ENCODE measurements around the gene HOXD3.

The HOXD3 gene

DNA sequence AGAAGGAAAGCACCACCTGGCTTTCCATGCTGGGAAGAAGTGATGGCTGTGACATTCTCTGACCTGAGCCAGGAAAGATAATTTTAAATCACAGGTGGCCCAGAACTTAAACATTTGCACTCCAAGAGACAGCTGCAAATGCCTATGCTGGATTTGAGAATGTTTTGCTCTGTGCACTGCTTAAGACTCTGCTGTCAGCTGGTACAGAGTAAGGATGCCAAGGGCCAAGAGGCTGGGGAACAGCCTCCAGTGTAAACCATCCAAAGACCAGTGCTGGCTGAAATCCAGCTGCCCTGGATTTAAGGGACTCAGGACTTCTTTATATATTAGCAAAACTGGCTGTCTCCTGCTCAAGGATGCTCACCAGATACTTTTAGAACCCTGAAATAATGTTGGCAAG, 23.7 kb upstream of the HOXD3 start:
- no peak for DNase-seq

DNA sequence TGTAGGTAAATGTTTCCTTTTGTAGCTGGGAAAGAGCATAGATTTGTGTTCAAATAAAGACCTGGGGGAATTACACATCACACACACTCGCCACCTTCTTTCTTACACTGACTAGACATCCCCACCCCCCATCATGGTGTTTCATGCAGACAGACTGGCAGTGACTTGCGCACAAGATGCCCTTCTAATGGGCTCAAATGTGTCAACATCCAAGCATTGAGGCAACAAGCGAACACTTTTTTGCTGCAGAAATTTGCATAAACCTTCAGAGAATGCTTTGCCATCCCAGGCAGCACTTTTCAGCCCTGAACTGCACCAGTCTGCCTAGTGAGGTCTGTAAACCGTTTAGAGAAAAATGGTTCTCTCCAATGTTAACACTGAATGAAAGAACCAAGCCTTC, 23.1 kb upstream of the HOXD3 start:
- DNase-seq, result no peak

DNA sequence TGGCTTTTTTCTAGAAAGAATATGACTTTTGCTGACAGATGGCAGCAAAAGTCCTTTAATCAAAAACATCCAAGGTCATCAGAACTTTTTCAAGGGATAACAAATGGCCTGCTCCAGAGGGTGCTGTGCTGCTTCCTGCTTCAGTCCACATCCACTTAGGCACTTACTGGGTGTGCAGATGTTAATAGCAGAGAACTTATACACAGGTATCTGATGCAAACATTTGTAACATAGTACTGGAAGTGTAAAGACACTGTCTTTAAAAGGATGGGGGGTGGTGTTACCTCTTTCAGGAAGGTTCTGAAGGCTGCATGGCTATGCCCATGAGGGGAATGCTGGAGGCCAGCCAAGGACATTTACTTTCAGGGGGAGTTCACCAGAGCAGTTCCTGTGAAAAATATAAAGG, 22.1 kb upstream of the HOXD3 start:
- no peak for DNase-seq

DNA sequence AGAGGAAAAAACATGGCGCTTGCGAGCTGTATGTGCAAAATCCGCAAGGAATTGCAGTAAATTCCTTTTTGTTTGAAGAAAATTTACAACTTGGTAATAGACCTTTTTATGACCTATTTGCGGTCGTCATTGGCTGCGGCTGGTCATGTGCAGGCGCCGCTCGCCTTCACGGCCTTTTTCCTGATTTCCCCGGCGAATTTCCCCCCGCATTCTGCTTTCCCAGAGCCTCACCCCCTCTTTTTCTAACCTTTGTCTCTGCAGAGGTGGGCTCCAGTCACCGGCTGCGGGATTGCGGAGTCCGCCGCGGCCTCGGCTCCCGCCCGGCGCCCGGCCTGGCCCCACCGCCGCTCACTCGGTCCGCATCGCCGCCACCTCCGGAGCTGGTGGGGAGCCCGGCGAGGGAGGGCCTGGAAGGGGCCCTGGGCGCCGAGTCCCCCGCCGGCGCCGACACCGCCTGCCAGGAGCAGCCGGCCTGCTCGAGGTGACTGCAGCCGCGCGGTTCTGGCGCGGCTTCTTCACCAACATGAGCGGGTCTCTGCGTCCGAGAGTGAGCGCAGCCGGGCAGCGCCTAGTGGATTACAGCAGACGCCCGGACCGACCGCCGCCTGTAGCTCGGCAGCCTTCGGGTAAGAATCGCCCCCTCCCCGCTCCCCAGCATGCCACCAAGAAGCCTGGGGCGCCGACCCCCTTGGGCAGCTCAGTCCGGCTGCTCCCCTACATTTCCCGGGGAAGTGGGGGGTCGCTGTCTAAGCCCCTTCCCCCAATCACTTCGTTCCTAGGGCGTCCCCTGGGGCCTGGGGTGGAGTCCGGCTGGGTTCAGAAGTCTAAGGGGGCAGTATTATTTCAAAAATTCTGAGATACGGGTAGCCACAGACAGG, 20.5 kb upstream of the HOXD3 start:
- DNase-seq, result no peak

DNA sequence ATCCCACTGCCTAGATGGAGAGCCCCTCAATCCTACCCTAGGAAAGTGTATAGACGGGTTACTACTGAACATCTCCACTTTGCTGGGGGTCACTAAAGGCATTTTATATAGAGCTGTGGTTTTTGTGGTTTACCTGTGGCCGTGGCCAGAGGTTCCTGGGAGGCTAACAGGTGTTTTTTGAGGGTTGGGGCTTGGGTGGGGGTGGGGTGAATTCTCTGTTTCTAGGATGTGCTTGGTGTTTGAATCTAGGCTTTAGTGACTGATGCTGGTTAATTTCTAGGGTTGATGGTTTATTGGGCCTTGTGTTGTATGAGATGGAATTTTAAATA, 19.9 kb upstream of the HOXD3 start:
- no peak for DNase-seq

DNA sequence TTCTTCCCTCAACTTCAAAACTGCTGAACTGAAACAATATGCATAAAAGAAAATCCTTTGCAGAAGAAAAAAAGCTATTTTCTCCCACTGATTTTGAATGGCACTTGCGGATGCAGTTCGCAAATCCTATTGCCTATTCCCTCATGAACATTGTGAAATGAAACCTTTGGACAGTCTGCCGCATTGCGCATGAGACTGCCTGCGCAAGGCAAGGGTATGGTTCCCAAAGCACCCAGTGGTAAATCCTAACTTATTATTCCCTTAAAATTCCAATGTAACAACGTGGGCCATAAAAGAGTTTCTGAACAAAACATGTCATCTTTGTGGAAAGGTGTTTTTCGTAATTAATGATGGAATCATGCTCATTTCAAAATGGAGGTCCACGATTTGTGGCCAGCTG, 19.2 kb upstream of the HOXD3 start:
- no peak for DNase-seq

DNA sequence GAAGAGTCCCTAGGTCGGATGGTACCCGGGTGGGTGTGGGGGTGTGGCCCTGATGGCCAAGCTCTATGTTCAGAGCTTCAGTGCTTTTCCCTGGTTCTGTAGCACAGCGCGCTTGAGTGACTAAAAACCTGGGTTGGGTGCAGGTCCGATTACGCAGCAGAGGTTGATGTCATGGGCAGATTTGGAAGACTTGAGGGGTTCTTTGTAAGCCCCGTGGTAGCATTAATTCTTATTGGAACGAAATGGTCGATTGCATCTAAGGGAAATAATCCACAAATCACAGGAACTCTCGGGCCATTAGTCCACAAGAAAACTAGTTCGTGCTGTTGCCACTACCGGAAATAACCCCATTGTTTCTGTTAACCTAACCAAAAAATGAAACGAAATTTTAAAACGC, 18.6 kb upstream of the HOXD3 start:
- DNase-seq, result no peak

DNA sequence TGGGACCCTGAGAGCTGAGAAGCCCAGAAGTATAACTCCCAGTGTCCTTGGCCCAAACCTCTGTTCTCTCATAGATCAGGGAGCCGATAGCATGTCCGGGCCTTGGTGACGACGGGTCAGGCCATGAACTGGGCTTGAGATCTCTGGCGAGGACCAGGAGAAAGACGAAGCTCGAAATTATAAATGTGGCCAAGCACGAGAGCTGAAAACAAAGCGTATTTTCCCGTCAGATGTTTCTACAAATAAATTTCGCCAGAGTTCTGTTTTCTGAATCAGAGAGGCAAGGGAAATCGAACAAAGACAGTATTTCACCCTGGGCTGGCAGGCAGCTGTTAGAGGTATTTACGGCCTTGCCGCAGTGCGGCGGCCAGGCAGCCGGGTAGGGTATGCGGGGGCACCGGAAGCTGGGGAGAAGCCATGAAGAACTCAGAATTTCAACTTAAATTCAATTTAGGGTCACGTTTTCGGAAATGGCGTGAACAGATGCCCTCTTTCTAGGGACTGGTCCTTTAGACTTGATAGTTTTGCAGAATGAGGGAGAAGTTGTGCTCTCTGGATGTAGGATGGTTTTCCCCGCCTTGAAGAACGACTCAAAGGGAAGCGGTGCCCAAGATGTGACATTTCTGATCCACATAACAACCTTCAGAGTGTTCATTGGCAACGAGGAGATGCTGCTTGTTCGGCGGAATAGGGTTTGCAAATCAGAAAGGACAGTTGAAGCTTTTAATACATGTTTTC, 18.0 kb upstream of the HOXD3 start:
- DNase-seq, result no peak

DNA sequence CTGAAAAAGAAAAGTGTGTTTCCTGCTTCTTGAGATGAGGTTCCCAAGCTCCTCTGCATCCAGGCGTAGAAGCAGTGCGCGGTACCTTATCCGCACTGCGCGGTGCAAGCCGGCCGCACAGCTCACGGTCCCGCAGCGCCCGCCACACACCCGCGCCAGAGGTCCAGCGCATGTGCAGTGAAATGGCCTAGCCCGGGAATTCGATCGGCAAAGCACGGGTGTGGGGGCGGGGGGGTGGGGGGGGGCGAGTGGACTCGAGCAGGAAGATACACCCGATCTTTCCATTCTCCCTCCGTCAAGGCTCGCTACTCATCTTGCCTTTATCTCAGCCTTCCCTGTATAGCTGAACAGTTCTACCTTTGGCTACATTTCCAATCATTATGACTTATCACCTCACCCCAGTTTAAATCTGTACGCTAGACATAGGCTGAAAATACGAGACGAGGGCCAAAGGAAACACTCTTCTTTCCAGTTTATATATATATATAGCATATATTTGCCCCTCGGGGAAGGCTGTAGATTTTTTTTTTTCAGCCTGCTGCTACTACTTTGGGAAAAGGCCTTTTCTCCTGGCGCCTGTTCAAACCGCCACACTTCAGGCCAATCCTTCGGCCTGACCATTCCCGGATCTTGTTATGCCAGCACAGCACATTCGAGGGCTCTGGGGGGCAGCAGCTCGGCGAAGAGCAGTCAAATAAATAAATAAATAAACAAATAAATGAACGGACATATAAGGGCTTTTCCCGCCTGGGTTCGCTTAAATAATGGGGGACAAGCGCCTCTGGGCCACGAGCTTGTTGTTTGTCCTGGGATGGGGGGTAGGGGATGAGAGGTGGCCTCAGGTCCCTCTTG, 17.2 kb upstream of the HOXD3 start:
- DNase-seq, result no peak

DNA sequence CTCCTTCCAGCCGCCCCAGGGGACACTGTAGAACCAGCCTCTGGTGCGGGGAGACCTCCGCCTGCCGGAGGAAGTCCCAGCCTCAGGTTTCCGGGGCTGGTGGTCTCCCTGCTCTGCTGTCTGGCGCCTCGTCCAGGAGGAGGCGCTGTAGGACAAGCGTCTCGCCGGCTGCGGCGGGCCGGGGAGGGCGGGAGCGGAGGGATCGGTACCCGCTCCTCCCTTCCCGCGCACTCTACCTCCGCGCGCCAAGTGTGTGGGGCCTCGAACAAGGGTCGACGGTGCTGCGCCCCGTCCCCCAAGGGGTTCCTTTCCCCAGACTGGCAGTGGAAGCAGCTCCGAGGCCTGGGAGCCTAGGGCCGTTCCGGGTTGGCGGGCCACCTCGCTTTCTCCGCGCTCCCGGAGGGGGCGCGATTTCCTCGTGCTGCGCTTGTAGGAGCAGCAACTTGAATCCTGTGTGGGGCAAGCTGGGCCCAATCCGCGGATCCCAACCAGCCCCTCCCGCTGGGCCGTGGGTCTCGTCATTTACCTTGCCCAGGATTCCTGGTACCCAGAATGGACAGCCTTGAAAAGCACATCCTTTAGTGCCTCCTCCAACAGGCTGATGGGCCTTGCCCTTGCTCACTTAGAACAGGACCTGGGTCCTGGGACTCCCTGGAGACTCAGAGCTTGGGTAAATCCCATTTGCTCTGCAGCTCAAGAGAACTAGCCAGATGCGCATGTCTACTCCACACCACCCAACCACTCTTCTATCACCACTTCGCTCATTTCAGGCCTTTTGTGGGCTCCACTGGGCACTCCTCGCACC, 16.4 kb upstream of the HOXD3 start:
- DNase-seq, result peak; percentile 50

DNA sequence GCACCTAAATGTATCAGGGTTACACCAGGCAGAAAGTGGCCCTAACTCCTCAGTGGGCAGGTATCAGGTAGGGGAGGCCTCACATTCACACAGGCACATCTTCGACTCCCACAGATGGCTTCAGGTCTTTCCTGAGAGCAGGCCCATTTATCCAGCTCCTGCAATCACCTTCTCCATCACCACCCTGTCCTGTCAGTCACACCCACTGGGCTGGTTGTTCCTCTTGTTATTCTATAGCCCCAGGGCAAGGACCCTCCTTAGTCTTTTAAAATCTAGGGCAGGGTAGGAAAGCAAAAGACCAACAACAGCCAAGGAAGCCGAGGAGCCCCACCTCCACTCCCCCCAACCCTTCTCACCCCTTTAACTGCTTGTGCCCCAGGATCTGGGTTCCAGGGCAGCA, 14.8 kb upstream of the HOXD3 start:
- no peak for DNase-seq

DNA sequence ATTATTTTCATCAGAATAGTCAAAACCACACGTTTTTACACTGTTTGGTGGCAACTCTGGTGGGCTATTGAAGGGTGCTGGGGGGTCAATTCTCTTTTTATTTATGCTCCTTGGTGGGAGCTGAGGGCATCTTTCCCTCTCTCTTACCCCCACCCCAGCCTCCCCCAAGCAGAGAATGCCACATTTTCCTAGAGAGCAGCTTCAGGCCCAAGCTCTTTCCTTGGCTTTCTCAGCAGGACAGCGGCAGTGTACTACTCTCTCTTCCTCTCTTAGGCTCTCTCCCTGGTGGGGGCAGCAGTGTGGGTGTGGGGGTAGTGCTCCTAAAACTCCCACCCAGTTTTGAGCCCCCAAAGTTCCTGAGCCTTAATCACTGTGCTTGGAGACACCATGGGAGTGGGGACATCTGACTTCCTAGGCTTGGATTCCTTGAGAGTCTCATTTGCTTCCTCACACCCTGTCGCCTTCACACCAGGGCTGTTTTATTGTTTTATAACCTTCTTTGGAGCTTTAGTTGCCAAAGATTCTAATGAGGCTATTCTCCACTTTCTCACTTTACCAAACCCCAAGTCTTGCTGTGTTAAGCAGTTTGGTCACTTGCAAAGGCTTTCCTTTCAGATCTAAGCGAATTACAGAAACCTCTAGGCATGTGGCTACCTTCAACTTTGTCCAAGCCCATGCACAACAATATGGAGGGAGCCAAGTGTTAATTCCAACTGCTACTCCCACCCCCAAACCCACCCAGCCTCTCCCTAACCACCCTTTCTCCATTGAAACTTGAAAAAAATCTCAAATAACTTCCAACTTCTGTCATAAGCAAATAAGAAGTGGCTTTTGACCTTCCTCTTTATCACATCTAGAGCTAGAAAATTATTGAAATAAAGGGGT, 11.8 kb upstream of the HOXD3 start:
- DNase-seq, result no peak

DNA sequence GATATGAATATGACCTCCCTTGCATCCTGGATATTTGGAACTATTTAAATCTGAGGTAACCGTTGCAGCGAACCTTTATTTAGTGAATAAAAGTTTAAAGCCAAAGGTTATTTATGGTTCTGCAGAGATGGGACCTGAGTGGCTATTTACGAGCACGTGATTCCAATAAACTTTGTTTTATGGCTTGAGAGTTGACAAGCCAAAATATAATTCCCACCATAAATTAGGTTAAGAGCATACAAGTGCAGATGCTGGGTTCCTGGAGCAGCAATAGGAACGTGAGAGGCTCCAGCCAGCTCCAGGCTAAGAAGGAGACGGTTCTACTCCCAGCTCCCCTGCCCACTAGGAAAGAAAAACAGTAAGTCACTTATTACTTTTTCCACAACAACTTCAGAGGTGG, 11.0 kb upstream of the HOXD3 start:
- no peak for DNase-seq

DNA sequence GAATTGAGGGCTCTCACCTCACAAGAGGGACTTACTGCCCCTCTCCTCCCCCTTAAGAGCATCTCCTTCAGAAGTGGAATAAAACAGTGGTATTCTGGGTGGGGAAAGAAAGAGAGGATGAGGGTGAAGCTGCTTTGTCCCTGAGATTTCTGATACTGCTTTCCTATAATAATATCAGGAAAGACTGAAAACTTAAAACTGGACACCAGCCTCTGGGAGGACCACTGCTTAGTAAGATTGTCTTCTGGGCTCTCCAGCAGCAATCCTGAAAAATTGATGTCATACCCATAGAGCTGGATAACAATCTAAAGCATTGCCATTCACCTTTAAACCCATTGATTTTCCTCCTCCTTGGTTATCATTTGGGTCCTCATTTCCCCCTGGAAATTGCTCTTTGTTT, 10.5 kb upstream of the HOXD3 start:
- no peak for DNase-seq

DNA sequence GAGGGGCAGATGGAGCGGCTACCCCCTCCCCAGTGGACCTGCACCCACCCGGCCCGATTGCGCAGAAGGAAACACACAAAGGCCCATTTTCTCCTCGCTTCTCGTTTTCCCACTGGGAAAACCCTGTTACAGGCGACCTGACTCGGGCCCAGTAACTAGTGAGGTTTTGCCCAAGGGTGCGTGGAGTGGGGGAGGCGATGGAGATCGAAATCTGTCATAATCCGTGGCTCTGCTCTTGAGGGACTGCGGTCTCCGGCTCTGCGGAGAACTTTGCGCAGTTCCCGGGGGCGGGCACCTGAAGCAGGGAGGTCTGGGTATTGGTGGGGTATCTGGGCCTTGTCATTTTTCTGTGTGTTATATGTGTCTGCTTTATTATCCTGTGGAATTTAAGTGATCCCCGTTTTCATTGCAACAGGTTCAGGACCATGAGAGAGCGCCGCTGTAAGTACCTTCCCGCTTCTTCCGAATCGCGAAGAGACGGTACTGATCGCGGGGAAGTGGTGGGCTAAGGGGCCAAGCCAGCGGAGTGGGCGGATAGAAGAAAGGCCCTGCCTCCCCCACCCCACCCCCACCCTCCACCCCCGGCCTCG, 9.8 kb upstream of the HOXD3 start:
- DNase-seq, result no peak

DNA sequence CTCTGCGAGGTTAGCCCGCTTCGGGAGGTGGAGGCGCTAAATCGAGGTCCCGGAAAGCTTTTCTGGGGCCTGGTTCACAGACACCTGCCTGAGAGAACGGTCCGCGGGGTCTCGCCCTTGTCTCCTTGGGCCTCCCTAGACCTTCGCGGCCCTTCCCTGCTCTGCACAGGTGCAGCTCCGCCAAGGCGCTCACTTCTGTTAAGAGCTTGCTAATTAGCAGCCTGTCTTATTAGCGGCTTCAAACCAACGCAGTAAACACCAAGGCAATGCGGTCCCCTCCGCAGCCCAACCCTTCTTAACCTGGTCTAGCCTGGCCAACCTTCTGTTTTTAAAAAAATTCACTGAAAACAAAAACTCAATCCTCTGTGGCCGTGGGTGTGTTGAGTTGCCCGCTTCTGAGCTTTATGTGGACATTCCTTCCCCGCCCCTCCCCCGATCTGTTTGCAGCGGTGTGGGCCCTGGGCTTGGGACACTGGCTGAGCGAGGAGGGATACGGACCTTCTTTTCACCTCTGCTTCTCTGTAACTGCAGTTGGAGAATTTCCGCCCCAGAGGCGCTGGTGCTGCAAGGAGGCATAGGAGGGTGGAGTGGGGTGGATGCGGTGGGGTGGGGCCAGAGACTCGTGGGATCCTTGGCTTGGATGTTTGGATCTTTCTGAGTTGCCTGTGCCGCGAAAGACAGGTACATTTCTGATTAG, 9.2 kb upstream of the HOXD3 start:
- DNase-seq, result no peak

DNA sequence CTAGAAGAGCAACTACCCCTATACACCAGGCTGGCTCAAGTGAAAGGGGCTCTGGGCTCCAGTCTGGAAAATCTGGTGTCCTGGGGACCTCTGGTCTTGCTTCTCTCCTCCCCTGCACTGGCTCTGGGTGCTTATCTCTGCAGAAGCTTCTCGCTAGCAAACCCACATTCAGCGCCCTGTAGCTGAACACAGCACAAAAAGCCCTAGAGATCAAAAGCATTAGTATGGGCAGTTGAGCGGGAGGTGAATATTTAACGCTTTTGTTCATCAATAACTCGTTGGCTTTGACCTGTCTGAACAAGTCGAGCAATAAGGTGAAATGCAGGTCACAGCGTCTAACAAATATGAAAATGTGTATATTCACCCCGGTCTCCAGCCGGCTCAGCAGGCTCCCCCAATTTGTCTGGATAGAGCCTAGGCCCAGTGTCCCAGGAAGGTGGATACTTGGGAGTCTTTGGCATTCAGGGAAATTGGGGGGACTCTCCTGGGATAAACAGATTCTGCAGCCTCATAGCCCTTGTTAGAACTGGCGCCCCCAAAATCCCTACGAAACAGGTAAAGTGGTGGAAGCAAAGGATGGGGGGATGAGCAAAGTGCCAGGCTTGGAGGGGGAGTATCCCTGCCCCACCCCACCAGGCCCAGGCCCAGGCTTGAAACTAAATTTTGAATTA, 8.2 kb upstream of the HOXD3 start:
- no peak for DNase-seq

DNA sequence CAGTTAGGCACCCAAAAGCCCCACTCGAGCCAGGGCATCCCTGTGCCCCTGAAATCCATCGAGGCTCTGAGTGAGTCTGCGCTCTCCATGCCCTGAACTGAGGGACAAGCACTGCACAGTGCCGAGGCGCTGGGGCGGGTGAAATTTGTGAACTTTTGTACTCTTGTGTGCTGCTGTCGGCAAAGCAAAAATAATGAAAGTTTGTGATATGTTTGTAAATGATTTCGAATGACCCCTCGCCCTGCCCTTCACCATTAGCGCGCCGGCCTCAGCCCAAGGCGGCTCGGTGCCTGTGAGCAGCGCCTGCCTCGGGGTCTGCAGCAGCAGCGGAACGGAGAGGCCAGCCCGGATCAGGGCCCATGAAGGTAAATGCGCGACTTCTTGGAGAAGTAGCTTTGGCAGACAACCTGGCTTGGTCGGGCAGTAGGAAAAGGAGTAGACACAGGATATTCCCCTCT, 7.6 kb upstream of the HOXD3 start:
- no peak for DNase-seq

DNA sequence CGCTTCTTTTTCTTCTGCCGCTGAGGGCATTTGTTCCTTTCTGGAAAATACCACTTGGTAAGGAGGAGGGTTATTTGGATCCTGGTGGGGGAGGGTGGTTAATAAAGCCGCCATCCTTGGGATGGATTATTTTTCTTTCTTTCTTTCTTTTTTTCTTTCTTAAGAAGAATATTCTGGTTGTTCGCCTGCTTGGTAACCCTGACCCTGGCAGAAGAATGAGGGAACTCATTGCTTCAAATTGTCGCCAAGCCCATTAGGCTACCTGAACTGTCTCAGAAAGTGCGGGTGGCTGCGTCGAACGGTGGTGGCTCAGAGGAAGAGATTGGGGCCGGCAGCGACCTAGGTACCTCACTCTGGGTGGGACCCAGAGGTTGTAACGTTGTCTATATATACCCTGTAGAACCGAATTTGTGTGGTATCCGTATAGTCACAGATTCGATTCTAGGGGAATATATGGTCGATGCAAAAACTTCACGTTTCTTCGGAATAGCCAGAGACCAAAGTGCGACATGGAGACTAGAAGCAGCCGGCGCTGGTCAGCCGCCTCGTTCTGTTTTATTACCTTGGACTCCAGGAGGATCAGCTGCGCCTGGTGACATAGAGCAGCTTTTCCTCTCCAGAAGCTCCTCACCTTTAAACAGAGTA, 7.0 kb upstream of the HOXD3 start:
- no peak for DNase-seq
